CD4-positive, alpha-beta T cell treated with Interleukin-15 for 4 hours (primary cell): ENCODE data around the gene SV2C.
"Not testable (repeated sequence)": the region's sequence is repeated elsewhere in the genome, so short reads cannot be mapped to it uniquely, and the experiment has no call there.

Source experiments
- DNase-seq: peaks from one replicate; pipeline ENCODE4 v3.0.0-alpha.2; 2020; ENCODE audit warnings: low spot score

SV2C gene

DNA sequence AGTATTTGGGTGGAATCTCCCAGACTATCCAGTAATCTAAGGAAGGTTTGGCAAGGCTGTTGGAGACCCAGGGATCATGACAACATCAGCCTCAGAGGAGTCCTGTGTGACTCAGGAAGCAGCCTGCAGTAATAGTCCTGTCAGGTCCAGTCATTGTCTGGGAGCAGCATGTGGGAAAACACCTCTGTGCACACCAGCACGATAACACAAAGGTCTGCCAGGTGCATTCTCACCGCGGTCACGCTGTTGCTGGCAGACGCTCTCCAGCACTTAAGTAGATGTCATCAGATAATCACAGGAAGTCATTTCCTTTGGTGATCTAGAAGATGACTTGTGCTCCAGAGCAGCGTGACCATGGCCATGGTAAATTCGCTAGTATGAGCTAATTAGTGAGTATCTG lies 220.7 kb downstream of the SV2C start:
- DNase-seq = peak; percentile 50

DNA sequence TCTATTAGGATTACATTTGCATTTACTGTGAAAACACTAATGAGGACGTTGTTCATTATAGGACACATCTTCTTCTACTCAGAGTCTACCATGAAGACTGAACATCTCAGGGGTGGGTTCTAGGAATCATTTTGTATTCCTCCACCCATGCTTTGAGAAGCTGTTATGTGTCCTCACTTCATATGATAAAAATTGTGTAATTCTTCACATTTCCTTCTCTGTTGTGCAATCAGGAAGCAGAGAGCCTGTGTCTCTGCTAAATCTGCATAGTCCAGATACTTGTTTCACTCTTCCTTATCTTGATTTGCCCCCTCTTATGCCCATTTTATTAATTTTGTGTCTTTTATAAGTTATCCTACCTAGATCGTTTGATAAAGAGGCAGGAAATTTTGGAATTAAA lies 222.1 kb downstream of the SV2C start:
- DNase-seq = no peak

DNA sequence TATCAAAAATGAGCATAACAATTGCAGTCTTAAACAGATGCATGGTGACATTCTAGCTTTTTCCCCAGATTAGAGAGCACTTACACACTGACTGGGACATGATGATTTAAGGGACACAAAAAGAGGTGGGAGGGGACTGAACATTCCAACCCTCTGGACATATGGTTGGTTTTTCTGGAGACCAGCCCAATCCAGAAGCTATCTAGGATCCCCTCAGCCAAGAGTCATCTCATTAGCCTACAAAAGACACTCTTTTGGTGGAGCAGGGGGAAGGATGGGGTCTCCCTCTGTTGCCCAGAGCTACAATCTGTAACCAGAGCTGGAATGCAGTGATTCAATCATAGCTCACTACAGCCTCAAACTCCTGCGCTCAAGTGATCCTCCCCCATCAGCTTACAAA lies 222.6 kb downstream of the SV2C start:
- DNase-seq = no peak

DNA sequence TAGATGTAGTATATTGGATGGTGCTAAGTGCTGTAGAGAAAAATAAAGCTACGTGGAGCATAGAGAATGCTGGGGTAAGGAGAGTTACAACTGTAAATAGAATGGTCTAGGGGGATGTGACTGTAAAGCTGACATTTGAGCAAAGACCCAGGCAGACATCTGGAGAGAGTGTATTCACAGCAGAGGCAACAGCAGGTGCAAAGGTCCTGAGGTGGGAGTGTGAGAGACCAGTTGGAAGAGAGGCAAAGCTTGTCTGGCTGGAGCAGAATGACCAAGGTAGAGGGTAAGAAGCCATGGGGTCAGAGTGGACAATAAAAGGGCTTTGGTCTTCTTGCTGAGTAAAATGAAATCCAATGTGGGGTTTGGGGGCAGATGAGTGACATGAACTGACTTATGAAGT lies 227.0 kb downstream of the SV2C start:
- DNase-seq = no peak

DNA sequence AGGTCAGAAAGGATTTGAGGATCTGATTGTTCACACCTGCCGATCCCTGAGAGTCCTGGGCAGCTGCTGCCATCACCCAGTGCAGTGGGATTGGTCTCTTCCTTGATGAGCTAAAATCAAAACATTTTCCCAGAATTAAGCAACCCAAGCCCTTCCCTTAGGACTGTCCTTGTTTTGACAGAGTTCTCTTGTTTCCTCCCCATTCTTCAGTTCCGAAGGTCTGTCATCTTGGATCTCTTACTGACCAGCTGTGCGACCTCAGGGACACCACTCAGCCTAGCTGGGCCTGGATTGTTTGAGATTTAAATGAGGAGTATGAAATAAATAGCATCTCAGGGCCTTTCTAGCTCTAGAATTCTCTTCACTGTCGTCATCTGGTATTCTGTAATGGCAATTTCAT lies 229.6 kb downstream of the SV2C start:
- DNase-seq = no peak

DNA sequence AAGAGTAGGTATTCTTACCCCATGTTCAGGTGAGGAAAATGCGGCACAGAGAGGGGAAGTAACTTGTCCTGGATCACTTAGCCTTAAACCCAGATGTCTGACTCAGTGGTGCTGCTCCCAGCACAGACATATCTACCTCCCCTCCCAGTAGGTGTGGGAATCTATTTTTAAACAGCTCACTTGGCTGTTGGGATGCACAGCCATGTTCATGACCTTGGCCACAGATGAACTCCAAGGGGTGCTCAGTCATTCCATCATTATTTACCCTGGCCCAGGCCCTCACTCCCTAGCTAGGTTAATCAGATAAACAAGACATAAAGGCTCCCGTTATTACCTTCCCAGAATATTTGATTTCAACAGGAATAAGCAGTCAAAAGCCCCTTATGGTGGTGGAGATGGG lies 231.5 kb downstream of the SV2C start:
- no peak for DNase-seq

DNA sequence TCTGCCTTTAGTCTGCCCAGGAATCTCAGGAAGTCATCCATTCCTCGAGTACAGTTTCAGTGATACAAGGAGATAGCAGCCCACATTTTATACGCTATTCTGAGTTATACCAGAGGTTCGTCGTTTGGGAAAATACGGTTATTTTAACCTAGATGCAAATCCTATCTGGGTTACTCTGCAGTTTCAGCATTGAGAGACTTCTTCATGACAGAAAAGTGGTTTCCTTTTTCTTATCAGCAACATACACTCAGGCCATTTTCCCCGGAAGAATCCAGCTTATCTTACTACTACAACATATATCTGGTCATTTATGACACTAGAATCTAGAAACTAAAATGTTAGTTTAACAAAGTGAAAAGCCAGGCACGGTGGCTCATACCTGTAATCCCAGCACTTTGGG lies 236.5 kb downstream of the SV2C start:
- DNase-seq = no peak

DNA sequence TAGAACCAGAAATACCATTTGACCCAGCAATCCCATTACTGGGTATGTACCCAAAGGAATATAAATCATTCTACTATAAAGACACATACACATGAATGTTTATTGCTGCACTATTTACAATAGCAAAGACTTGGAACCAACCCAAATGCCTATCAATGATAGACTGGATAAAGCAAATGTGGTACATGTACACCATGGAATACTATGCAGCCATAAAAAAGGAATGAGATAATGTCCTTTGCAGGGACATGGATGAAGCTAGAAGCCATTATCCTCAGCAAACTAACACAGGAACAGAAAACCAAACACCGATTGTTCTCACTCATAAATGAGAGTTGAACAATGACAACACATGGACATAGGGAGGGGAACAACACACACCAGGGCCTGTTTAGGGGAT lies 240.3 kb downstream of the SV2C start:
- DNase-seq = not testable (repeated sequence)

DNA sequence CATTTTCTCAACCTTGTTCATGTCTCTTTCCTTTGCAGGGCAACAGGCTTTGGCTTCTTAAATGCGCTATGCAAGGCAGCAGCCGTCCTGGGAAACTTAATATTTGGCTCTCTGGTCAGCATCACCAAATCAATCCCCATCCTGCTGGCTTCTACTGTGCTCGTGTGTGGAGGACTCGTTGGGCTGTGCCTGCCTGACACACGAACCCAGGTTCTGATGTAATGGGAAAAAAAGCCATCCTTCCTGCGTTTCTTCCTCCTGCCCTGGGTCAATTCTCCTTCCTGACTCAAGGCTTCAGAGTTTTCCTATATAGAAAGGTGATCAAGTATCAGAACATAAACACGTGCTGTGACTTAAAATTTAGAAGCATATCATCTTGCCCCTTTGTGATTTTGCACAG lies 242.1 kb downstream of the SV2C start:
- no peak for DNase-seq

DNA sequence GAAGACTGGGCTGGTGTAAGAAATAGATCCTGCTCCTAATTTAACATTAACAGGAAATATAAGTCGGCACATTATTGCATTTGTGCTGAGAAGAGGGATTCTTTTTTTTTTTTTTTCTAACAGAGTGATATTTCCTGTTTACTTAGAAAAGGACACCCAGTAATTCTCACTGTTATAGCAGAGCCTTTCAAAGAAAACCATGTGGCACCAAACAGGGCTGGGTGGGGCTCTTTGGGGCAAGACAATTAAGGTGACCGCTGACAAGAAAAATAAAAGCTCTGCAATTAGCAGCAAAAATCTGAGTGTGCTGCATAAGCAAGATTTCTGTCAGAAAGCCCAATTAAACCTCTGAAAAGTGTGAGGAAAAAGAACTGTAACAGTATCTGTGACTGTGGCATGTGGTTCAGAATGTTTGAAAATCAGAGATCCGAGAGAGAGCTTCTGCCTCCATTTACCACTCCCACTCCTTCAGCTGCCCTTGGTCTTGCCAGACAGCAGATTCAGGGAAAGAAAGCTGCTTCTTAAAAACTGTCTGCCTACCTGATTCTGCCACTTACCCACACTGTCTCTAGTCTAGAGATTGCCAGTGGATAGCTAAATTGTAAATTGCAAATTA lies 242.8 kb downstream of the SV2C start:
- DNase-seq = peak; percentile 84

DNA sequence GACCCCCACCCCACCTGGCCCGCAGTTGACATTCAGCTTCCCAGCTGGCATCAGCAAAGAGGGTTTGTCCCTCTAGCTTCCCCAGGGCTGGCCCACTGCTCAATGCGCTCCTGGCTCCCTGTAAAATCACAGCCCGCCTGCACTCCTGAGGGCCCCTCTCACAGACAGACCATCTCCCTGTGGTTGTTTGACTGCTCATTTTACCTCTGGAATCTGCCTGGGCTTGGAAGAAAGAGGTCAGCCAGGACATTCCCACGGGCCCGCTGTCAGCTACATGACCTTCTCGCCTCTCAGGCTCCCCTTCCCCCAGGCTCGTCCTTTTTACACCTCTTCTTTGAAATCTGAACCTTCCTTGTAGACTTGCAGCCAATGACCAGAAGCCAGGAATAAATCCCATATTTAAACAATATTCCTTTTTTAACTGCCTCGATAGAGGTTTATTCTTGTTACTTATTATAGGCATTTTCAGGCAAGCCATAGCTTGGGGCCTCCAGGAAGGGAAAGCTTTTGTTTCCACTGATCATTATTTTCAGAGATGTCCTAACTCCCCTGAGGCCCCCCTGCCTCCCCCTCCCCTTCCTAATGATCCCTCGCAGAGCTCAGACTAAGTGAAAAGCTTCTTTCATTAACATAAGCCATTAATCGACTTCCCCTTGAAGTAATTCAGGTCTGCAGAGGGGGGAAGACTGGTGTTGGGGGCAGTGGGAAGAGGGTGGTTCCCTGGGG lies 243.6 kb downstream of the SV2C start:
- no peak for DNase-seq

DNA sequence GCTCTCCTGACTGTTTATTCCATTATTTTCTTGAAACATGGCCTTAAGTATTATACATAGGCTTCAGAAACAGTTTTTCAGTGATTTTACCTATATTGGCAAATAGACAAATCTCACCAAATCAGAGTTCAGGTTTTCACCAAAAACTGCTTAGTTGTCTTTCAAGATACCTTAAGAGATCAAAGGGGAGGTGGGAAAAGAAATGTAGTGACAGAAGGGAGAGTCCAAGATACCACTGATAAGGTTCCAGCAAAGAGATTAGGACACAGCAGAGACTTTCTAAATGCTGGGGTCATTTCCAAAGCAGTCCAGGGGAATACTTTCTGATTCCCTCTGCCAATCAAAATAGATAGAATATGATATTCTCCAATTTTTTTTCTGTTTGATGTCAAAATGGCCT lies 246.2 kb downstream of the SV2C start:
- no peak for DNase-seq

DNA sequence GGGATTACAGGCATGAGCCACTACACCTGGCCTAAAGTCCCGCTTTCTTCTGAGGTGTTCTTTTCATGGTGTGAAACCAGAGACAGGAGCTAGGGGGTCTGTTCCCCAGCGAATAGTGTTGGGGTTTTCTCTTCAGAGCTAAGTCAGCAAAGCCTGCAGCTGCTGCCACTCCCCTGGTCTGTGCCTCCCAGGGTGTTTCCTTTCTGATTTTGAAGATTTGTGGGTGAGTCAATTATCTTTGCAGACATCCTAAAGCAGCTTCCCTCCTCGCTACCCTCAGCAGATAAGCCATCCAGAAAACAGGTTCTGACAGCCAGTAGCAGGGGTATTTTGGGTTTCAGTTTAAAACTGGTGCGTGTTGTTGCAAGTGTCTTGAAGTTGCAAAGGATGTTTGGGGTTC lies 247.9 kb downstream of the SV2C start:
- peak; percentile 76 for DNase-seq

DNA sequence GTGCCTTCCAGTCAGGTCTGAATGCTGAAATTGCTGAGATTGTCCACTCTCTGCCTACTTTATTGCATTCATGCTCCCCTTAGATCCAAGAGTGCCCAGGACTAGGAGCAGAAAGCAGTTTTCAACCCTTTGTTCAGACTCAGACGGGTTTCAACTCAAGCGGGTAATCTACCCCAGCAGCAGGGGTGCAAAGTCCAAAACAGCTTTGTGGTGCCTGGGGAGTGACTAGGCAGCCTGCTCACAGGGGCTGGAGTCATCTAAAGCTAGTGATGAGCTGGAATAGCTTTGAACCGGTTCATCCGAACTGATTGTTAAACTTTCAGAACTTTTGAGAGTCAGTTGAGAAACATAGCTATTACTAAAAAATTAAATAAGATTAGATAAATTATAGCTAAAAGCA lies 248.9 kb downstream of the SV2C start:
- DNase-seq = no peak

DNA sequence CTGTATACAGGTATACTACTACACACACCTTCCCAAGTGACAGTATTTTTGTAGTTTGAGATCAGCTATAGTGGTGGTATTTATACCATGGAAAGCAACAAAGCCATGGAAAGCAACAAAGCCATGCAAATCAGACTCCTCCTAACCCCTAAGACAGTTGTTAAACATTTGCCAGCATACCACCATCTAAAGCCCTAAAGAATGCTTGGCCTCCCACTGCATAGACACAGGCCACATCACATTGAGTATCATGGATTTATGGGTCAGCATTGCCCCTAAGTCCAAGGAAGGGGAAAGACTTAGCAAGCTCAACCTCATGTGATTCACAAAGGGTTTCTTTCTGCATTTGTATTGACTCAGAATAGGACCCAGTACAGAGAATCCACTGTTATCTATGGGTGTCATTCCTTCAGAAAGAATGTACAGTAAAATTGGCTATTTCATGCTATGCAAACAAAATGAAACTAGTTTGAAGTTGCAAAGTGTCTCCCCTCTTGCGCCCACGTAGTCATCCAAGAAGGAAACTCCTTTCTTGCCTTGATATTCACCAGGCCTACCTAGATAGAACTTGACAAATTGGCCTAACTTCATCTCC lies 249.5 kb downstream of the SV2C start:
- no peak for DNase-seq

DNA sequence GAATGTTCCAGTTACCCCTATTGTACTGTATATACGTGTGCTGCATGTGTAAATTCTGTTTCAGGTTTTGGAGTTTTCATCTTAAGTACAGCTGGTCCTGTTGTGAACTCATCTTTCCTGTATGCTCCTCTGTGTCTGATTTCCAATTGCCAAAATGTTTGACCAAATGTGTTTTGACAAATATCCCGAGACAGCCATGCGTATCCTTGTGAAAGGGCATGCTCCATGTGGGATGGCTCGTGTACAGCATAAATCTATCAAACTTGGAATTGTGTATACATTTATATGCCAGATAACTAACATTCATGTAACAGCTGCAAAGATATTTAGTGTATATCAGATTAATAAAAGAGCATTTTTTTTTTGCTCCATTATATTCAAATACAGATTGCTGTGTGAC lies 250.4 kb downstream of the SV2C start:
- DNase-seq = no peak

DNA sequence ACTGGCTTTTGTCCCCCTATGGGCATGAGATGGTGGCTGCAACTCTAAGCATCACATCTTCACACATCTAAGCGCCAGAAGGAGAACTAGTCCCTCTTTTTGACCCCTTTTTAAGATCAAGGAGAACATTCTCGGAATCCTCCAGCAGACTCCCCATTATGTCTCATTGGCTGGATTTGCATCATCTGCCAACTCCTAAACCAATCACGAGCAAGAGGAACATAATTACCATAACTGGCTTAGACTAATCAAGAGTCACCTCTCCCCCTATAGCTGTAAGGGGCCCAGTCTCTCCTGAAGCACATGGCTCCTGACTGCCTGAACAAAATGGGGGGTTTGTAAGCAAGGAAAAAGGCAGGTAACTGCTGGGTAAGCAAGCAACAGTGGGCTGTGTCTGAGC lies 251.4 kb downstream of the SV2C start:
- no peak for DNase-seq

DNA sequence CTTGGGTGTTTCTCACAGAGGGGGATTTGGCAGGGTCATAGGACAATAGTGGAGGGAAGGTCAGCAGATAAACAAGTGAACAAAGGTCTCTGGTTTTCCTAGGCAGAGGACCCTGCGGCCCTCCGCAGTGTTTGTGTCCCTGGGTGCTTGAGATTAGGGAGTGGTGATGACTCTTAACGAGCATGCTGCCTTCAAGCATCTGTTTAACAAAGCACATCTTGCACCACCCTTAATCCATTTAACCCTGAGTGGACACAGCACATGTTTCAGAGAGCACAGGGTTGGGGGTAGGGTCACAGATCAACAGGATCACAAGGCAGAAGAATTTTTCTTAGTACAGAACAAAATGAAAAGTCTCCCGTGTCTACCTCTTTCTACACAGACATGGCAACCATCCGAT lies 252.3 kb downstream of the SV2C start:
- not testable (repeated sequence) for DNase-seq

DNA sequence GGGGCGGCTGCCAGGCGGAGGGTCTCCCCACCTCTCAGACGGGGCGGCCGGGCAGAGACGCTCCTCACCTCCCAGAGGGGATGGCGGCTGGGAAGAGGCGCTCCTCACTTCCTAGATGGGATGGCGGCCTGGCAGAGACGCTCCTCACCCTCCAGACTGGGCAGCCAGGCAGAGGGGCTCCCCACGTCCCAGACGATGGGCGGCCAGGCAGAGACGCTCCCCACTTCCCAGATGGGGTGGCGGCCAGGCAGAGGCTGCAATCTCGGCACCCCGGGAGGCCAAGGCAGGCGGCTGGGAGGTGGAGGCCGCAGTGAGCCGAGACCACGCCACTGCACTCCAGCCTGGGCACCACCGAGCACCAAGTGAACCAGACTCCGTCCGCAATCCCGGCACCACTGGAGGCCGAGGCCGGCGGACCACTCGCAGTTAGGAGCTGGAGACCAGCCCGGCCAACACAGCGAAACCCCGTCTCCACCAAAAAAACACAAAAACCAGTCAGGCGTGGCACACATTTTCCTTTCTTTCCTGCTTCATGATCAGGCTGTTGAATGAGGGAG lies 253.1 kb downstream of the SV2C start:
- DNase-seq = not testable (repeated sequence)

DNA sequence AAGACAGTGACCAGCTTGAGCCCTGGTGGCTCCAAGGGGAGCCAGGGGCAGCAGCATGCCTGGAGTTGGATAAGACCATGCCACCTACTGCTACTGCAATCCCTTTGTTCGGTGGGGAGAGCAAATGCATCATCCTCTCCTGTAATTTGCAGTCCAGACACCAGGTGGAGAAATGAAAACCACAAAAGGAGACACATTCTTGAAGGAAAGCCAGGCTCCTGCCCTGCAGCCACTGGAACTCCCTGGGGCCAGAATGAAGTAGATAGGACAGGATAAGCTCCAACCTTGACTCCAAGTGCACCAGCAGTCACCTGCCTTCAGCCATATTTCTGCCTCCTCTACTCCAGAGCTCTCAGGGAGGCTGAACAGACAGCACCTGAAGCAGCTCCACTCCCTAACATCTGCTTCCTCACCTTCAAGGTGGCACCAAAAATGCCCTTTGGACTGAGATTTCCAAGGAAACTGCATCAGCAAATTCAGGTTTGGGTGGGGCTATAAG lies 254.8 kb downstream of the SV2C start:
- peak; percentile 71 for DNase-seq

DNA sequence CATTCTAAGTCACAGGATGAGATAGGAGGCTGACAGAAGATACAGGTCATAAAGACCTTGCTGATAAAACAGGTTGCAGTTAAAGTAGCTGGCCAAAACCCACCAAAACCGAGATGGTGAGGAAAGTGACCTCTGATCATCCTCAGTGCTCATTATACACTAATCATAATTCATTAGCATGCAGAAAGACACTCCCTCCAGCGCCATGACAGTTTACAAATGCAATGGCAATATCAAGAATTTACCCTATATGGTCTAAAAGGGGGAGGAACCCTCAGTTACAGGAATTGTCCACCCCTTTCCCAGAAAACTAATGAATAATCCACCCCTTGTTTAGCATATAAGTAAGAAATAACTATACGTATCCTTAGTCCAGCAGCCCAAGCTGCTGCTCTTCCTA lies 256.7 kb downstream of the SV2C start:
- DNase-seq = no peak

DNA sequence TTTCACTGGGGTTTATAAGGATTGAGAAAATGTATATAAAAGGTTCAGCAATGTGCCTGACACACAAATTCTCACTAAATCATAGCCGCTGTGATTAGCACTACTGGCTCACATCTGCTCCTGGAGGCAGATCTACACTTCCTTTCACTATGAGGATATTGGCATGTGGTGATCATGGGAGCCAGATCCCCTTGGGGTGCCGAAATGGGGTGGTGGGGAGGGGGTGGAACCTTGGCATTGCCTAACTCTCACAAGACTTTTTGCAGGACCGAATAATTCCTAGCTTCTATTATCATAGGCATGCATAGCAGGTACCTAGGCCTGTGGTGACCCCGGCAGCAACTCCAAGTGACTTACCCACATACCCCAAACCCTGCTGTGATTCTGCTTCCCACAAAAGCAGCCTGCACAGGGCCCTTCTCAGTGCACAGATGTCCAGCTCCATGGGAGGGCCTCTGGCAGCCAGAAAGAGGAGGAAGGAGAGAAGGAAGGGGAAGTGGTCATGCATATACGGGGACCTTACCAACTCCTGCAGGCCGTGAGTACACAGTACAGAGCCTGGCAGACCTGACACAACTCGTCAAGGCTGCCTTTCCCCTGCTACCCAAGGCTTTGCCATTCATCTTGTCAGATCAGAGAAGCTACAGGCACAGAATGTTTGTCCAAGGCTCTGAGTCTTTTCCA lies 258.6 kb downstream of the SV2C start:
- no peak for DNase-seq

DNA sequence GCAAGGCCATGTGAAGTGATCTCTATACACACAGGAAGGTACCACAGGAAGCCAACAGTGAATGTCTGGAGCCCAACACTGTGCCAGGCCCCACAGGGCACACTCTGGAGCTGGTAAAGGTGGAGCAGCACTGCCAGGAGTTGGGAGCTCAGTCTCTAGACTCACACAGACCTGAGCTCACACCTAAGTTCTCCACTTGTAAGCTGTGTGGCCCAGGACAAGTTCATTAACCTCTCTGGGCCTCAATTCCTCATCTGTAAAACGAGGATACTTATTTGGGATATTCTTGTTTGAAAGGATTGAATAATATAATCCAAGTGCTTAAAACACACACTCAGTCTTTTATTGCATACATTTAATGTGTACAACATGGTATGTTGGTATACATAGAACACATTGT lies 259.3 kb downstream of the SV2C start:
- no peak for DNase-seq
